Peyer's patch (tissue), 4 donors: ENCODE data around the gene USP40.

Source experiments
- CTCF ChIP-seq, 6 experiments: fragments of 450-650 bp in 4 of 6; fragments of 200-600 bp in 2 of 6; sonication (generic) in 1 of 6; IDR thresholded peaks; one replicate each; pipeline ENCODE4 v1.5.1; 2017 to 2019; ENCODE audit warnings: antibody characterized with exemption in 6 of 6, mild to moderate bottlenecking in 3 of 6, moderate library complexity in 1 of 6
- POLR2A ChIP-seq, 2 donors: fragments of 450-650 bp; IDR thresholded peaks; one replicate each; pipeline ENCODE4 v1.5.1; 2017; ENCODE audit warnings: antibody characterized with exemption in 2 of 2, mild to moderate bottlenecking in 2 of 2, moderate library complexity in 2 of 2

- TF ChIP-seq CTCF (IDR thresholded peaks at IDR 0.05) (no peak), POLR2A (IDR thresholded peaks at IDR 0.05) (no peak)
These were observed 97.1 kb downstream of the USP40 start for GRCh38 chr2:233469261-233470010.
